HepG2 (cell line): ENCODE results near the gene ZNF213. TPM values are rescaled to one million over a fixed set of nuclear protein-coding genes. Genes with fewer than 3 reads are reported as not detected.

Experiments
- ATAC-seq: fragments of 200-7000 bp; cut with Tn5 transposase; 3 replicates; pipeline ENCODE4 v1.9.1; 2020; ENCODE audit warnings: mild to moderate bottlenecking, moderate library complexity
- BruUV-seq: library from RNA; stranded (reverse); fragments of 400-500 nt; replicated peaks from 2 replicates; lab custom pipeline; 2021; lab: Mats Ljungman, UMichigan
- CTCF ChIA-PET: fragments of 300-600 bp; formaldehyde crosslinking; extraction: SDS; loops from one replicate; lab custom pipeline; 2021; ENCODE audit warnings: low total read pairs, inconsistent platforms, low intra/inter-chr PET ratio; lab: Yijun Ruan, JAX
- POLR2A ChIA-PET: fragments of 350-600 bp; sonication (Branson Sonifier 250); formaldehyde crosslinking; loops from one replicate; lab custom pipeline; 2020; ENCODE audit warnings: antibody characterized with exemption, inconsistent platforms; lab: Yijun Ruan, JAX
- DNase-seq: peaks from one replicate; pipeline ENCODE4 v3.0.0-alpha.2; 2015; ENCODE audit warnings: low spot score
- FAIRE-seq: peaks from 3 replicates; lab custom pipeline; 2011; peaks lifted over from hg19 to GRCh38; lab: Jason Lieb, UNC
- H2AFZ ChIP-seq: one replicate; pipeline ENCODE4 v1.6.1; 2011; ENCODE audit warnings: low read length, inconsistent platforms
- H3K27ac ChIP-seq: fragments of 300-600 bp; 3 replicates; pipeline ENCODE4 v1.8.0; 2011; ENCODE audit warnings: mixed run types, mild to moderate bottlenecking, mixed read lengths, low read length, inconsistent platforms; ENCODE audit not compliant: insufficient read depth; ENCODE audit errors: extremely low read length
- H3K27me3 ChIP-seq, 2 experiments: fragments of 200-600 bp in 1 of 2; 2 replicates in 1 of 2; 3 replicates in 1 of 2; pipeline versions ENCODE4 v1.6.0 to v1.8.0; 2011; ENCODE audit warnings: low read length in 2 of 2, mild to moderate bottlenecking in 2 of 2, moderate library complexity in 2 of 2, inconsistent platforms in 1 of 2; ENCODE audit not compliant: insufficient read depth in 2 of 2, control insufficient read depth in 1 of 2
- H3K36me3 ChIP-seq, 2 experiments: fragments of 200-600 bp in 1 of 2; replicated peaks in 1 of 2; 2 replicates in 1 of 2; 3 replicates in 1 of 2; pipeline versions ENCODE4 v1.5.1 to v1.8.0; 2011; ENCODE audit warnings: low read length in 2 of 2, inconsistent platforms in 1 of 2; ENCODE audit not compliant: insufficient read depth in 2 of 2, control insufficient read depth in 1 of 2
- H3K4me1 ChIP-seq: 2 replicates; pipeline ENCODE4 v1.5.1; 2012; ENCODE audit warnings: low read length, inconsistent platforms; ENCODE audit not compliant: insufficient read depth
- H3K4me2 ChIP-seq: 2 replicates; pipeline ENCODE4 v1.6.0; 2011; ENCODE audit warnings: low read depth, low read length, inconsistent platforms
- H3K4me3 ChIP-seq, 3 experiments: fragments of 200-600 bp in 1 of 3; sonication (generic), shearing (Covaris generic) in 1 of 3; replicated peaks in 1 of 3; 2 replicates each; pipeline ENCODE4 v1.5.1; 2011 to 2016; ENCODE audit warnings: low read length in 3 of 3, inconsistent platforms in 2 of 3, low read depth in 2 of 3, mild to moderate bottlenecking in 2 of 3, control low read depth in 1 of 3, mixed read lengths in 1 of 3; ENCODE audit not compliant: insufficient read depth in 1 of 3
- H3K79me2 ChIP-seq: one replicate; pipeline ENCODE4 v1.6.1; 2011; ENCODE audit warnings: low read length, inconsistent platforms; ENCODE audit not compliant: insufficient read depth
- H3K9ac ChIP-seq: 2 replicates; pipeline ENCODE4 v1.6.0; 2011; ENCODE audit warnings: mild to moderate bottlenecking, low read depth, low read length, inconsistent platforms; ENCODE audit not compliant: insufficient read depth
- H3K9me3 ChIP-seq: 2 replicates; pipeline ENCODE4 v1.5.1; 2012; ENCODE audit warnings: mild to moderate bottlenecking, low read length
- H4K20me1 ChIP-seq: 2 replicates; pipeline ENCODE4 v1.6.0; 2011; ENCODE audit warnings: inconsistent platforms, mild to moderate bottlenecking, low read length, moderate library complexity; ENCODE audit not compliant: insufficient read depth
- CENPX ChIP-seq: sonication (generic); formaldehyde crosslinking; IDR thresholded peaks from 2 replicates; pipeline ENCODE4 v1.9.0; 2021; ENCODE audit warnings: mild to moderate bottlenecking, missing genetic modification reagents, moderate library complexity
- GZF1 ChIP-seq: sonication (generic); formaldehyde crosslinking; IDR thresholded peaks from 2 replicates; pipeline ENCODE4 v1.5.1; 2020; ENCODE audit warnings: mild to moderate bottlenecking, missing genetic modification reagents
- HMGA1 ChIP-seq: sonication (generic); formaldehyde crosslinking; conservative IDR thresholded peaks from 2 replicates; pipeline ENCODE4 v1.4.0; 2020; ENCODE audit warnings: missing genetic modification reagents
- KIAA2018 ChIP-seq: sonication (generic); formaldehyde crosslinking; IDR thresholded peaks from 2 replicates; pipeline ENCODE4 v1.5.0; 2020; ENCODE audit warnings: mild to moderate bottlenecking, missing genetic modification reagents, borderline replicate concordance
- MEIS2 ChIP-seq: sonication (generic); formaldehyde crosslinking; IDR thresholded peaks from 2 replicates; pipeline ENCODE4 v1.9.0; 2021; ENCODE audit warnings: mild to moderate bottlenecking, missing genetic modification reagents
- SP2 ChIP-seq: sonication (generic); formaldehyde crosslinking; IDR thresholded peaks from 2 replicates; pipeline ENCODE4 v1.5.1; 2020; ENCODE audit warnings: mild to moderate bottlenecking, missing genetic modification reagents
- ZNF282 ChIP-seq: fragments of 450-650 bp; IDR thresholded peaks from 2 replicates; pipeline ENCODE4 v1.6.1; 2018; ENCODE audit not compliant: partially characterized antibody
- WGBS: methylation state at CpG from one replicate; pipeline ENCODE4 v1.1.6; 2017; ENCODE audit warnings: low lambda C conversion rate; 5-methylcytosine and 5-hydroxymethylcytosine counted together
- in situ Hi-C: cut with HindIII; loops from 2 replicates; pipeline ENCODE4 v1.10.0; 2017; ENCODE audit warnings: low pct_unique_long_range_greater_than_20kb; ENCODE audit not compliant: extremely low pct_ligation_motif_present
- intact Hi-C: fragments of 100-400 bp; cut with micrococcal nuclease; formaldehyde crosslinking; loops from one replicate; pipeline ENCODE4 v1.10.0; 2022; ENCODE audit not compliant: unreplicated experiment
- polyA plus RNA-seq, 8 experiments: library from polyadenylated mRNA; depleted of rRNA in 3 of 8; stranded (reverse) in 7 of 8; unstranded in 1 of 8; fragments of >200 nt; fragmentation: Illumina TruSeq in 4 of 8; extraction: Trizol in 4 of 8; gene quantifications; 2 replicates each; pipeline versions ENCODE4 v1.2.1 to v1.2.3, GENCODE V29; 2011 to 2016; ENCODE audit warnings: low read depth in 4 of 8, missing spikeins in 1 of 8, mixed read lengths in 1 of 8; ENCODE audit not compliant: insufficient read depth in 1 of 8
- total RNA-seq, 5 experiments: library from RNA; depleted of rRNA; stranded (reverse); fragments of >200 nt; fragmentation: Illumina TruSeq; extraction: Trizol; gene quantifications; 2 replicates each; pipeline ENCODE4 v1.2.3, GENCODE V29; 2016; ENCODE audit warnings: low read depth in 1 of 5
- TF ChIP-seq, protein P1 (sequence below): sonication (generic); formaldehyde crosslinking; IDR thresholded peaks from 2 replicates; pipeline ENCODE4 v1.8.0; 2023; ENCODE audit warnings: mild to moderate bottlenecking, missing genetic modification reagents
- TF ChIP-seq, protein P2 (sequence below): IDR thresholded peaks from 2 replicates; pipeline ENCODE4 v1.6.1; 2016; ENCODE audit warnings: low read depth
- TF ChIP-seq, protein P3 (sequence below): sonication (generic); formaldehyde crosslinking; IDR thresholded peaks from 2 replicates; pipeline ENCODE4 v1.8.1; 2023; ENCODE audit warnings: mild to moderate bottlenecking, missing genetic modification reagents, borderline replicate concordance

ZNF213 gene
- total and polyA plus RNA-seq, 2 of the 13 experiments (the other 11 are each of a cell fraction or from before 2014, with no cell fraction given): 0.59 to 0.97 TPM

DNA sequence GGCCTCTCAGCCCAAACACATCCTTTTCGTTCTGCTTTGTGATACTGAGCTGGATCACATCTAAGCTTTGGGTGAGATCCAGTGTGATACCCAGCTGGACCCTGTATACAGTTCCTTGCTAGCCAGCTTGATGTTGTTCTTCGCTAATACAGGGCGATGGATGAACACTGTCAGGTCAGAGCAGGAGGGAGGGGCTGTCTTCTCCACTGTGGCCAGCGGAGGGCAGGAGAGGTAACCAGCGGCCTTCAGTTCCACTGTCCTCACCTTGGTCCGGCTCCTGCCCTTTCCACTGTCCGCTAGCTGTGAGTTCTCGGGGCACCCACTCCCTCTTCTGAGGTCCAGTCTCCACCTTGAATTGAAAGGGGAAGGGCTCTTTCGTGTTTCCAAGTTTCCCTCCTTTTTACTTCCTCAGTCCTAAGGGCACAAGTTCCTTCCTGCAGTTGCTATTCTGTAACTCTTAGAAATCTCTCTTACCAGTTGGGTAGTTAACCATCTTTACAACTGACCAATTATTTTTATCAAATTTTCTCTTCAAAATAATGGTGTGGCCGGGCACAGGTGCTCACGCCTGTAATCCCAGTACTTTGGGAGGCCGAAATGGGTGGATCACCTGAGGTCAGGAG, 3.0 kb upstream of the ZNF213 start:
- no peak overlapping the region for H3K9ac ChIP-seq
- intact Hi-C loops (loop anchor here (5.0 kb wide), 2 partner anchors 35 to 40 kb away; partner anchors contain the start of gene ZSCAN10), in situ Hi-C loops (no loop called here)
- BruUV-seq: no TSS peak
- peaks cover 36% of the 10 kb centered on the region for H3K4me1 ChIP-seq
- no peak overlapping the region for H3K27ac ChIP-seq
- 74% methylated on average over 12 of the region's 12 CpGs for WGBS
- no peaks in the 10 kb centered on the region for H3K9me3 ChIP-seq
- H3K27me3 ChIP-seq: no peaks in the 10 kb centered on the region; a peak in 1 of 5 replicates
- H4K20me1 ChIP-seq: peaks cover 7% of the 10 kb centered on the region
- H2AFZ ChIP-seq: no peak overlapping the region
- peaks cover 16% of the 10 kb centered on the region for H3K79me2 ChIP-seq
- ChIA-PET POLR2A (interaction anchor here (1.1 to 1.2 kb wide), 2 partner anchors 19 to 25 kb away, joined by 4 to 5 read pairs; no protein-coding TSS in a partner anchor), CTCF (interaction anchor here (1.3 to 2.3 kb wide), 4 partner anchors 18 to 34 kb away, joined by 3 to 9 read pairs (median 3); no protein-coding TSS in a partner anchor)
- ATAC-seq (peak; percentile 58), DNase-seq (peak; percentile 48), FAIRE-seq (no peak)
- no peak overlapping the region for H3K4me2 ChIP-seq
- 0 out of 5 replicates have a peak, but pooled peaks cover 0 to 2% of the 10 kb centered on the region in 2 experiments for H3K36me3 ChIP-seq
- no peak overlapping the region for H3K4me3 ChIP-seq
- no peak for TF ChIP-seq ZNF282
- no peak for TF ChIP-seq MEIS2 (CRISPR knock-in tag)
- TF ChIP-seq SP2 (CRISPR knock-in tag): no peak
- TF ChIP-seq KIAA2018 (CRISPR knock-in tag): no peak
- TF ChIP-seq, protein P1, sequence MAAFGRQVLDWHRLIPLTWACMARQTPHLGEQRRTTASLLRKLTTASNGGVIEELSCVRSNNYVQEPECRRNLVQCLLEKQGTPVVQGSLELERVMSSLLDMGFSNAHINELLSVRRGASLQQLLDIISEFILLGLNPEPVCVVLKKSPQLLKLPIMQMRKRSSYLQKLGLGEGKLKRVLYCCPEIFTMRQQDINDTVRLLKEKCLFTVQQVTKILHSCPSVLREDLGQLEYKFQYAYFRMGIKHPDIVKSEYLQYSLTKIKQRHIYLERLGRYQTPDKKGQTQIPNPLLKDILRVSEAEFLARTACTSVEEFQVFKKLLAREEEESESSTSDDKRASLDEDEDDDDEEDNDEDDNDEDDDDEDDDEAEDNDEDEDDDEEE (CRISPR knock-in tag): no peak
- TF ChIP-seq, protein P2, sequence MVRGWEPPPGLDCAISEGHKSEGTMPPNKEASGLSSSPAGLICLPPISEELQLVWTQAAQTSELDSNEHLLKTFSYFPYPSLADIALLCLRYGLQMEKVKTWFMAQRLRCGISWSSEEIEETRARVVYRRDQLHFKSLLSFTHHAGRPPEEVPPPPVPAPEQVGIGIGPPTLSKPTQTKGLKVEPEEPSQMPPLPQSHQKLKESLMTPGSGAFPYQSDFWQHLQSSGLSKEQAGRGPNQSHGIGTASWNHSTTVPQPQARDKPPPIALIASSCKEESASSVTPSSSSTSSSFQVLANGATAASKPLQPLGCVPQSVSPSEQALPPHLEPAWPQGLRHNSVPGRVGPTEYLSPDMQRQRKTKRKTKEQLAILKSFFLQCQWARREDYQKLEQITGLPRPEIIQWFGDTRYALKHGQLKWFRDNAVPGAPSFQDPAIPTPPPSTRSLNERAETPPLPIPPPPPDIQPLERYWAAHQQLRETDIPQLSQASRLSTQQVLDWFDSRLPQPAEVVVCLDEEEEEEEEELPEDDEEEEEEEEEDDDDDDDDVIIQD (CRISPR knock-in tag): no peak
- no peak for TF ChIP-seq GZF1 (CRISPR knock-in tag)
- no peak for TF ChIP-seq CENPX (CRISPR knock-in tag)
- TF ChIP-seq, protein P3, sequence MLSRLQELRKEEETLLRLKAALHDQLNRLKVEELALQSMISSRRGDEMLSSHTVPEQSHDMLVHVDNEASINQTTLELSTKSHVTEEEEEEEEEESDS: no peak
- TF ChIP-seq HMGA1 (CRISPR knock-in tag): no peak
